ENCODE results near the gene POU2F2. TPM values are rescaled to one million over a fixed set of nuclear protein-coding genes. Genes with fewer than 3 reads are reported as not detected.

Gene POU2F2
- polyA plus RNA-seq, 2 of the 4 experiments (the other 2 are of a cell fraction) = 0.16 to 0.28 TPM

DNA sequence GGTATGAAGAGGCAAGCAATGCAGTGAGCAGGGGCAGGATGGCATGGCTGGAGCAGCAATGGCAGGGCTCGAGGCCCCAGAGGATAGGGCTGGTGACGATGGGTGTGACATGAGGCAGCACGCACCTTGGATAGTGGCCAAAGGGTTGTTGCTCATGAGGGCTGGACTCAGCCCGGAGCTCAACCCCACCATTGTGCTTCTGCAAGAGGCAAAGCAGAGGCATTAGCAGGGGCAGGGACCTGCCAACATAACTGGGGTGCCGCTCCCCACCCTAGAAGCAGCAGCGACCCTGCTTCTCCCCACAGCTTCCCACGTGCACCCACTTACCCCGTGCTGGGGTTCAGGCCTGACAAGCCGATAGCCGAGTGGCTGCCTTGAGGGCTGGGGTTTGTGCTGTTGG, 40.5 kb downstream of the POU2F2 start:
- peak overlapping the region; percentile 37 for H3K4me2 ChIP-seq
- POLR2A ChIA-PET = interaction anchor here (1.0 kb wide), 1 partner anchor 16 kb away, joined by 3 read pairs; the partner anchor contains the start of gene ZNF574
- DNase-seq (ENCODE audit: low read depth in 1 of 2, low spot score in 1 of 2) = peak in 1 of 2 experiments; percentile 66
- H3K27ac ChIP-seq = peak overlapping the region in 1 of 2 experiments; percentile 11; a peak in 1 of 6 replicates
- TF ChIP-seq, protein P1, sequence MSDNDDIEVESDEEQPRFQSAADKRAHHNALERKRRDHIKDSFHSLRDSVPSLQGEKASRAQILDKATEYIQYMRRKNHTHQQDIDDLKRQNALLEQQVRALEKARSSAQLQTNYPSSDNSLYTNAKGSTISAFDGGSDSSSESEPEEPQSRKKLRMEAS (IDR thresholded peaks at IDR 0.05) = peak; percentile 78
- TF ChIP-seq, protein P2, sequence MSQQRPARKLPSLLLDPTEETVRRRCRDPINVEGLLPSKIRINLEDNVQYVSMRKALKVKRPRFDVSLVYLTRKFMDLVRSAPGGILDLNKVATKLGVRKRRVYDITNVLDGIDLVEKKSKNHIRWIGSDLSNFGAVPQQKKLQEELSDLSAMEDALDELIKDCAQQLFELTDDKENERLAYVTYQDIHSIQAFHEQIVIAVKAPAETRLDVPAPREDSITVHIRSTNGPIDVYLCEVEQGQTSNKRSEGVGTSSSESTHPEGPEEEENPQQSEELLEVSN (IDR thresholded peaks at IDR 0.05; ENCODE audit: borderline replicate concordance, low read depth) = 0 out of 2 replicates have a peak, but pooled peaks have one; percentile 33
- no peak for TF ChIP-seq CHD2 (IDR thresholded peaks at IDR 0.05; ENCODE audit: low read length, partially characterized antibody)
- H3K9me3 ChIP-seq = no peaks in the 10 kb centered on the region
- H3K4me1 ChIP-seq = peaks cover 24% of the 10 kb centered on the region
- CTCF ChIA-PET = interaction anchor here (0.7 to 19.3 kb wide), 14 partner anchors 8 to 218 kb away, joined by 3 to 386 read pairs (median 3); no protein-coding TSS in a partner anchor
- peak; percentile 37 to 65; a peak in 4 of 6 replicates for ATAC-seq
- no peak for FAIRE-seq
- WGBS (ENCODE audit: missing lambda C conversion rate) = 29% methylated on average over 6 of the region's 10 CpGs
- no peak overlapping the region for H3K4me3 ChIP-seq

DNA sequence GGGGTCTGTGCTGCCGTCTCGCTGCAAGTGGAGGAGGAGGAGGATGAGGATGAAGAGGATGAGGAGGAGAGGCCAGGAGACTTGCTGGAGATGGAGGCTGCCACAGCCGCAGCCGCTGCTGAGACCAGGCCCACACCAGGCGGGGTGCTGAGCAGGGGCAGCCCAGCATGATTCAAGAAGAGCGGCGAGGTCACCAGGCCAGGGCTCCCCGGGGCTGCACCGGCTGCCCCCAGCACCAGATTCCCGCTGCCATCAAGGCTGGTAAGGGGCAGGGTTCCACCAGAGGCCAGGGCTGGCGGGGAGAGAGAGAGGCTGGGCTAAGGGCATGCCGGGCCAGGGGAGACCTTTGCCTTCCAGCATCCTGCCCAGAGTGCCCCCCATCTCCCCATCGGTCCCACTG, 40.9 kb downstream of the POU2F2 start:
- CTCF ChIA-PET = interaction anchor here (0.9 to 19.3 kb wide), 9 partner anchors 9 to 218 kb away, joined by 3 to 386 read pairs (median 3); no protein-coding TSS in a partner anchor
- 93% methylated on average over 13 of the region's 13 CpGs for whole genome bisulfite sequencing (ENCODE audit: missing lambda C conversion rate)
- ATAC-seq = peak in 1 of 2 experiments; percentile 2; a peak in 3 of 6 replicates
- DNase-seq (ENCODE audit: low read depth in 1 of 2, low spot score in 1 of 2) = no peak
- Histone ChIP-seq H3K9me3 (no peaks in the 10 kb centered on the region), H3K27ac (no peak overlapping the region; a peak in 1 of 6 replicates), H3K4me1 (peaks cover 24% of the 10 kb centered on the region), H3K4me3 (no peak overlapping the region), H3K4me2 (no peak overlapping the region)
- POLR2A ChIA-PET = interaction anchor here (1.4 kb wide), 1 partner anchor 15 kb away, joined by 5 read pairs; the partner anchor contains the start of gene ZNF574
- FAIRE-seq = no peak
- TF ChIP-seq POLR2A (IDR thresholded peaks at IDR 0.05; ENCODE audit: low read length) = no peak
- TF ChIP-seq, protein P3, sequence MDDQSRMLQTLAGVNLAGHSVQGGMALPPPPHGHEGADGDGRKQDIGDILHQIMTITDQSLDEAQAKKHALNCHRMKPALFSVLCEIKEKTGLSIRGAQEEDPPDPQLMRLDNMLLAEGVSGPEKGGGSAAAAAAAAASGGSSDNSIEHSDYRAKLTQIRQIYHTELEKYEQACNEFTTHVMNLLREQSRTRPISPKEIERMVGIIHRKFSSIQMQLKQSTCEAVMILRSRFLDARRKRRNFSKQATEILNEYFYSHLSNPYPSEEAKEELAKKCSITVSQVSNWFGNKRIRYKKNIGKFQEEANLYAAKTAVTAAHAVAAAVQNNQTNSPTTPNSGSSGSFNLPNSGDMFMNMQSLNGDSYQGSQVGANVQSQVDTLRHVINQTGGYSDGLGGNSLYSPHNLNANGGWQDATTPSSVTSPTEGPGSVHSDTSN (IDR thresholded peaks at IDR 0.05) = no peak
- no peak for TF ChIP-seq CHD4 (IDR thresholded peaks at IDR 0.05; ENCODE audit: borderline replicate concordance)
- no peak for TF ChIP-seq ZSCAN20 (CRISPR knock-in tag; IDR thresholded peaks at IDR 0.05)
- TF ChIP-seq FOSL2 (IDR thresholded peaks at IDR 0.05) = no peak
- TF ChIP-seq FOSL2 (CRISPR knock-in tag; IDR thresholded peaks at IDR 0.05) = no peak
- TF ChIP-seq, protein P1 (IDR thresholded peaks at IDR 0.05) = no peak
- TF ChIP-seq KDM5A (IDR thresholded peaks at IDR 0.05) = no peak
- TF ChIP-seq CBX2 (IDR thresholded peaks at IDR 0.05; ENCODE audit: borderline replicate concordance, low read depth) = no peak
- TF ChIP-seq, protein P4, sequence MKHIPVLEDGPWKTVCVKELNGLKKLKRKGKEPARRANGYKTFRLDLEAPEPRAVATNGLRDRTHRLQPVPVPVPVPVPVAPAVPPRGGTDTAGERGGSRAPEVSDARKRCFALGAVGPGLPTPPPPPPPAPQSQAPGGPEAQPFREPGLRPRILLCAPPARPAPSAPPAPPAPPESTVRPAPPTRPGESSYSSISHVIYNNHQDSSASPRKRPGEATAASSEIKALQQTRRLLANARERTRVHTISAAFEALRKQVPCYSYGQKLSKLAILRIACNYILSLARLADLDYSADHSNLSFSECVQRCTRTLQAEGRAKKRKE (CRISPR knock-in tag; IDR thresholded peaks at IDR 0.05; ENCODE audit: low read depth) = no peak

DNA sequence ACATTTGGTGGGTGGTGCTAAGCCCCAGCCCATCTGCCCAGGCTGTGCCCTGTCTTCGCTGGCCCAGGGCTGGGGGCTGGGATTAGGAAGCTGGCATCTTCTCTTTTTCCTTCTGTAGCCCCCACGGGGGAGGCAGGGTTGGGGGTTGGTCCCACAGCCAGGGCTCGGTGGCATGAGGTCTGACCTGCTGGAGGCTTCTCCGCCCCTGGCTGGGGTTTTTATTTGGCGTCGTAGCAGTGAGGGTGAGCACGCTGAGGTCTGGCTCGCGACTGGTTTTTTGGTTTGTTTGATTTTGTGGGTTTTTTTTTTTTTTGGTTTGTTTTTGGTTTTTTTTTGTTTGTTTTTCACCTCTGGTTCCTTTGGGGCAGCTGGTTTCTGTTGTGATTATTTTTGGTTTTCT, 41.6 kb downstream of the POU2F2 start:
- WGBS (ENCODE audit: missing lambda C conversion rate) = 57% methylated on average over 9 of the region's 9 CpGs
- FAIRE-seq = no peak
- ATAC-seq = no peak
- no peak for DNase-seq (ENCODE audit: low read depth in 1 of 2, low spot score in 1 of 2)
- TF ChIP-seq, protein P5, sequence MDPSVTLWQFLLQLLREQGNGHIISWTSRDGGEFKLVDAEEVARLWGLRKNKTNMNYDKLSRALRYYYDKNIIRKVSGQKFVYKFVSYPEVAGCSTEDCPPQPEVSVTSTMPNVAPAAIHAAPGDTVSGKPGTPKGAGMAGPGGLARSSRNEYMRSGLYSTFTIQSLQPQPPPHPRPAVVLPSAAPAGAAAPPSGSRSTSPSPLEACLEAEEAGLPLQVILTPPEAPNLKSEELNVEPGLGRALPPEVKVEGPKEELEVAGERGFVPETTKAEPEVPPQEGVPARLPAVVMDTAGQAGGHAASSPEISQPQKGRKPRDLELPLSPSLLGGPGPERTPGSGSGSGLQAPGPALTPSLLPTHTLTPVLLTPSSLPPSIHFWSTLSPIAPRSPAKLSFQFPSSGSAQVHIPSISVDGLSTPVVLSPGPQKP (IDR thresholded peaks at IDR 0.05; ENCODE audit: low read depth, low read length) = no peak
- TF ChIP-seq KDM5A (IDR thresholded peaks at IDR 0.05) (no peak), BHLHE40 (IDR thresholded peaks at IDR 0.05; ENCODE audit: low read depth, low read length) (no peak)
- CTCF ChIA-PET = interaction anchor here (0.6 to 19.3 kb wide), 4 partner anchors 20 to 296 kb away, joined by 3 to 386 read pairs (median 3); no protein-coding TSS in a partner anchor
- H3K27ac ChIP-seq = no peak overlapping the region
- no peak overlapping the region for H3K4me2 ChIP-seq
- H3K4me3 ChIP-seq = no peak overlapping the region
- POLR2A ChIA-PET = interaction anchor here (1.4 kb wide), 1 partner anchor 15 kb away, joined by 5 read pairs; the partner anchor contains the start of gene ZNF574
- peaks cover 24% of the 10 kb centered on the region for H3K4me1 ChIP-seq
- no peaks in the 10 kb centered on the region for H3K9me3 ChIP-seq
